GM23338 (cell line): ENCODE measurements around the gene GNAO1. TPM values are rescaled to one million over a fixed set of nuclear protein-coding genes. Genes with fewer than 3 reads are reported as not detected.

ENCODE experiments used
- ATAC-seq: fragments of 200-7000 bp; cut with Tn5 transposase; 3 replicates; pipeline ENCODE4 v1.9.1; 2020
- DNase-seq: peaks from one replicate; pipeline ENCODE4 v3.0.0-alpha.2; 2015; ENCODE audit warnings: low spot score
- H2AFZ ChIP-seq: fragments of 200-600 bp; sonication (generic); 2 replicates; pipeline ENCODE4 v1.8.0; 2016; ENCODE audit warnings: antibody characterized with exemption, mild to moderate bottlenecking, moderate library complexity
- H3F3A ChIP-seq: fragments of 200-600 bp; sonication (generic); replicated peaks from 2 replicates; pipeline ENCODE4 v1.8.0; 2017; ENCODE audit warnings: antibody characterized with exemption, mixed run types, low read depth
- H3K27ac ChIP-seq: fragments of 200-600 bp; sonication (generic); 2 replicates; pipeline ENCODE4 v1.6.1; 2016; ENCODE audit warnings: low read depth
- H3K27me3 ChIP-seq: fragments of 200-600 bp; sonication (generic); 2 replicates; pipeline ENCODE4 v1.8.0; 2016; ENCODE audit warnings: mild to moderate bottlenecking, mixed run types, moderate library complexity; ENCODE audit not compliant: insufficient read depth
- H3K36me3 ChIP-seq: fragments of 200-600 bp; sonication (generic); 2 replicates; pipeline ENCODE4 v1.8.0; 2016; ENCODE audit warnings: mild to moderate bottlenecking; ENCODE audit not compliant: insufficient read depth
- H3K4me1 ChIP-seq: fragments of 200-600 bp; sonication (generic); 2 replicates; pipeline ENCODE4 v1.8.0; 2016; ENCODE audit warnings: mild to moderate bottlenecking, moderate library complexity; ENCODE audit not compliant: insufficient read depth
- H3K4me2 ChIP-seq: fragments of 200-600 bp; sonication (generic); 2 replicates; pipeline ENCODE4 v1.7.1; 2017; ENCODE audit warnings: mixed run types
- H3K4me3 ChIP-seq: fragments of 200-600 bp; sonication (generic); 2 replicates; pipeline ENCODE4 v1.6.1; 2016; ENCODE audit warnings: mixed run types
- H3K79me2 ChIP-seq: fragments of 200-600 bp; sonication (generic); replicated peaks from 2 replicates; pipeline ENCODE4 v1.8.0; 2017; ENCODE audit warnings: mild to moderate bottlenecking; ENCODE audit not compliant: insufficient read depth
- H3K9me2 ChIP-seq: fragments of 200-600 bp; sonication (generic); 2 replicates; pipeline ENCODE4 v1.8.0; 2017; ENCODE audit not compliant: insufficient read depth
- H4K20me1 ChIP-seq: fragments of 200-600 bp; sonication (generic); replicated peaks from 2 replicates; pipeline ENCODE4 v1.8.0; 2017; ENCODE audit warnings: mild to moderate bottlenecking; ENCODE audit not compliant: insufficient read depth
- H3K27ac Mint-ChIP-seq: 2 replicates; pipeline ENCODE4 v1.8.0; 2020; ENCODE audit warnings: inconsistent platforms, mild to moderate bottlenecking, moderate library complexity, mixed read lengths
- H3K27me3 Mint-ChIP-seq: 3 replicates; pipeline ENCODE4 v1.8.0; 2022; ENCODE audit warnings: low read depth, mild to moderate bottlenecking, moderate library complexity, mixed read lengths, inconsistent platforms; ENCODE audit not compliant: insufficient read depth, poor library complexity
- H3K36me3 Mint-ChIP-seq: 3 replicates; pipeline ENCODE4 v1.8.0; 2021; ENCODE audit warnings: low read depth, mild to moderate bottlenecking, inconsistent platforms, moderate library complexity, mixed read lengths
- H3K4me1 Mint-ChIP-seq: 3 replicates; pipeline ENCODE4 v1.8.0; 2020; ENCODE audit warnings: mild to moderate bottlenecking, inconsistent platforms, mixed read lengths
- H3K4me3 Mint-ChIP-seq: 3 replicates; pipeline ENCODE4 v1.8.0; 2021; ENCODE audit warnings: moderate library complexity, mild to moderate bottlenecking, inconsistent platforms, mixed read lengths
- H3K9me3 Mint-ChIP-seq: 3 replicates; pipeline ENCODE4 v1.8.0; 2020; ENCODE audit warnings: moderate library complexity, mild to moderate bottlenecking, inconsistent platforms, mixed read lengths
- CREB1 ChIP-seq: fragments of 250-450 bp; sonication (Bioruptor Pico); IDR thresholded peaks from 2 replicates; pipeline ENCODE4 v1.5.0; 2020; ENCODE audit warnings: low read depth, mild to moderate bottlenecking, moderate library complexity
- EZH2 ChIP-seq: fragments of 200-600 bp; sonication (generic); IDR thresholded peaks from one replicate; pipeline ENCODE4 v1.8.0; 2017; ENCODE audit warnings: antibody characterized with exemption, mild to moderate bottlenecking, low read depth; ENCODE audit not compliant: unreplicated experiment
- EZH2phosphoT487 ChIP-seq: fragments of 200-600 bp; sonication (generic); IDR thresholded peaks from one replicate; pipeline ENCODE4 v1.8.1; 2018; ENCODE audit warnings: antibody characterized with exemption; ENCODE audit not compliant: unreplicated experiment
- JUNB ChIP-seq: IDR thresholded peaks from one replicate; pipeline ENCODE4 v1.6.1; 2016; ENCODE audit warnings: antibody characterized with exemption; ENCODE audit not compliant: unreplicated experiment
- NANOG ChIP-seq: IDR thresholded peaks from 2 replicates; pipeline ENCODE4 v1.6.1; 2016; ENCODE audit warnings: antibody characterized with exemption, borderline replicate concordance
- POLR2AphosphoS5 ChIP-seq: IDR thresholded peaks from 2 replicates; pipeline ENCODE4 v1.6.1; 2016; ENCODE audit warnings: antibody characterized with exemption, low read depth
- REST ChIP-seq: IDR thresholded peaks from one replicate; pipeline ENCODE4 v1.6.1; 2018; ENCODE audit warnings: antibody characterized with exemption; ENCODE audit not compliant: unreplicated experiment
- STAT1 ChIP-seq: IDR thresholded peaks from one replicate; pipeline ENCODE4 v1.6.1; 2016; ENCODE audit warnings: antibody characterized with exemption; ENCODE audit not compliant: unreplicated experiment
- ZNF114 ChIP-seq: fragments of 250-450 bp; sonication (Bioruptor Pico); IDR thresholded peaks from 2 replicates; pipeline ENCODE4 v1.5.0; 2020; ENCODE audit warnings: mild to moderate bottlenecking, moderate library complexity
- ZNF331 ChIP-seq: fragments of 250-450 bp; sonication (Bioruptor Pico); IDR thresholded peaks from 2 replicates; pipeline ENCODE4 v1.5.0; 2020; ENCODE audit warnings: low read depth, mild to moderate bottlenecking, moderate library complexity
- polyA plus RNA-seq: library from polyadenylated mRNA; unstranded; fragments of >200 nt; fragmentation: Nextera tagmentation; extraction: Ambion mirVana; gene quantifications from 2 replicates; pipeline ENCODE4 v1.2.1, GENCODE V29; 2016
- total RNA-seq: library from RNA; depleted of rRNA; stranded (reverse); fragments of >200 nt; shearing (Covaris generic); gene quantifications from 2 replicates; pipeline ENCODE4 v1.2.3, GENCODE V29; 2014
- TF ChIP-seq, protein P1 (sequence below): IDR thresholded peaks from 2 replicates; pipeline ENCODE4 v1.6.1; 2016; ENCODE audit warnings: antibody characterized with exemption
- TF ChIP-seq, protein P2 (sequence below), 2 experiments: fragments of 200-600 bp in 1 of 2; sonication (generic) in 1 of 2; conservative IDR thresholded peaks; 2 replicates each; pipeline versions ENCODE4 v1.5.1 to v1.6.1; 2016 to 2017; ENCODE audit warnings: antibody characterized with exemption in 2 of 2, low read depth in 2 of 2, mild to moderate bottlenecking in 2 of 2, moderate library complexity in 1 of 2
- TF ChIP-seq, protein P3 (sequence below): fragments of 250-450 bp; sonication (Bioruptor Pico); IDR thresholded peaks from 2 replicates; pipeline ENCODE4 v1.5.0; 2020; ENCODE audit warnings: mild to moderate bottlenecking, moderate library complexity

The GNAO1 gene
- total and polyA plus RNA-seq, 2 experiments from 2014 or later: 6.5 to 24.8 TPM

DNA sequence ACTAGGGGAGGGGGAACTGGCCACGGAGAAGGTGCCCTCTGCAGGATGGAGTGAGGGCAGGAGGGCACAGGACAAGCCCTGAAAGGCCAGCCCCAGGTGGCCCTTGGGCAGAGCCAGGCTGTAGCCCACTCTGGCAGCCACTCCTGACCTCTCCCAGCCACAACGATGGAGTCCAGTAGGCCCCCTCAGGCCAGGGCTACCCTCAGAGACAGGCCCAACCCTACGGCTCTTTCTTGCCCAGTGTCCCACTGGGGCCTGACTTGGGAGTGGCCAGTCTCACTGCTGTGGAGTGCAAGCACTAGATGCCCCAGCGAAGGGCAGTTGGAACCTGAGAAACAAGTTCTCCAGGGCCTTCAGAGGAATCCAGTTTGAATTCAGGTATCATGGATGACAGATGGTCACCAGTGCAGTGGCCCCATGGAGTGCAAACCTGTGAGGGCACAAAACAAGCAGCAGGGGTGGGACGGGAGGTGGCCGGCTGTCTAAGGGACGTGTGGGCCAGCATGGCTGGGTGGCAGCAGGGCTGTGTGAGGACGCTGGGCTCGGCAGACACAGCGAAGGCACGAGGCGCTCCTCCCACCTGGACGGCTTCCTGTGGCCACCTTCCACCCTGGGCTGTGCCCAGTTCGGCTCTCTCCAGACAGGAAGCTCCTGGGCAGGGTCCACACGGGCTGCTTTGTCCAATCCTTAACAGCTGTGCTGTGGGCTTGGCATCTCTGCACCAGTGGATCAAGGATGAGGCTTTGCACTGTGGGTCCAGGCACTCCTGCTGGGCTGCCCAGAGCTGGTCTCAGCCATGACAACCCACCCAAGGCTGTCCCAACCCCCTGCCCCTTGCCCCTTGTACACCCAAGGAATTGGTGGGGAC lies 162.0 kb downstream of the GNAO1 start:
- peaks cover 2% of the 10 kb centered on the region for H3K27me3 Mint-ChIP-seq

More for the DNA sequence above, 162.0 kb downstream of the GNAO1 start:
- H3K27me3 ChIP-seq: no peaks in the 10 kb centered on the region
- H3K4me1 ChIP-seq: peaks cover 23% of the 10 kb centered on the region
- Mint-ChIP-seq H3K27ac (no peak overlapping the region), H3K4me1 (peaks cover 27% of the 10 kb centered on the region), H3K36me3 (no peaks in the 10 kb centered on the region; the same call in 2 of the 3 replicates), H3K9me3 (no peaks in the 10 kb centered on the region), H3K4me3 (no peak overlapping the region)
- no peaks in the 10 kb centered on the region for H4K20me1 ChIP-seq
- ATAC-seq (no peak), DNase-seq (no peak)
- H3K9me2 ChIP-seq: no peaks in the 10 kb centered on the region
- no peak overlapping the region for H3K4me3 ChIP-seq
- TF ChIP-seq JUNB (no peak), NANOG (no peak), STAT1 (no peak), POLR2AphosphoS5 (no peak), CREB1 (CRISPR knock-in tag) (no peak), ZNF331 (CRISPR knock-in tag) (no peak), EZH2phosphoT487 (no peak), ZNF114 (no peak), REST (no peak), EZH2 (no peak)
- TF ChIP-seq, protein P1, sequence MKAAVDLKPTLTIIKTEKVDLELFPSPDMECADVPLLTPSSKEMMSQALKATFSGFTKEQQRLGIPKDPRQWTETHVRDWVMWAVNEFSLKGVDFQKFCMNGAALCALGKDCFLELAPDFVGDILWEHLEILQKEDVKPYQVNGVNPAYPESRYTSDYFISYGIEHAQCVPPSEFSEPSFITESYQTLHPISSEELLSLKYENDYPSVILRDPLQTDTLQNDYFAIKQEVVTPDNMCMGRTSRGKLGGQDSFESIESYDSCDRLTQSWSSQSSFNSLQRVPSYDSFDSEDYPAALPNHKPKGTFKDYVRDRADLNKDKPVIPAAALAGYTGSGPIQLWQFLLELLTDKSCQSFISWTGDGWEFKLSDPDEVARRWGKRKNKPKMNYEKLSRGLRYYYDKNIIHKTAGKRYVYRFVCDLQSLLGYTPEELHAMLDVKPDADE: no peak
- TF ChIP-seq, protein P2, sequence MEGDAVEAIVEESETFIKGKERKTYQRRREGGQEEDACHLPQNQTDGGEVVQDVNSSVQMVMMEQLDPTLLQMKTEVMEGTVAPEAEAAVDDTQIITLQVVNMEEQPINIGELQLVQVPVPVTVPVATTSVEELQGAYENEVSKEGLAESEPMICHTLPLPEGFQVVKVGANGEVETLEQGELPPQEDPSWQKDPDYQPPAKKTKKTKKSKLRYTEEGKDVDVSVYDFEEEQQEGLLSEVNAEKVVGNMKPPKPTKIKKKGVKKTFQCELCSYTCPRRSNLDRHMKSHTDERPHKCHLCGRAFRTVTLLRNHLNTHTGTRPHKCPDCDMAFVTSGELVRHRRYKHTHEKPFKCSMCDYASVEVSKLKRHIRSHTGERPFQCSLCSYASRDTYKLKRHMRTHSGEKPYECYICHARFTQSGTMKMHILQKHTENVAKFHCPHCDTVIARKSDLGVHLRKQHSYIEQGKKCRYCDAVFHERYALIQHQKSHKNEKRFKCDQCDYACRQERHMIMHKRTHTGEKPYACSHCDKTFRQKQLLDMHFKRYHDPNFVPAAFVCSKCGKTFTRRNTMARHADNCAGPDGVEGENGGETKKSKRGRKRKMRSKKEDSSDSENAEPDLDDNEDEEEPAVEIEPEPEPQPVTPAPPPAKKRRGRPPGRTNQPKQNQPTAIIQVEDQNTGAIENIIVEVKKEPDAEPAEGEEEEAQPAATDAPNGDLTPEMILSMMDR (conservative IDR thresholded peaks at IDR 0.05; ENCODE audit: low read depth in 2 of 2): no peak
- TF ChIP-seq, protein P3, sequence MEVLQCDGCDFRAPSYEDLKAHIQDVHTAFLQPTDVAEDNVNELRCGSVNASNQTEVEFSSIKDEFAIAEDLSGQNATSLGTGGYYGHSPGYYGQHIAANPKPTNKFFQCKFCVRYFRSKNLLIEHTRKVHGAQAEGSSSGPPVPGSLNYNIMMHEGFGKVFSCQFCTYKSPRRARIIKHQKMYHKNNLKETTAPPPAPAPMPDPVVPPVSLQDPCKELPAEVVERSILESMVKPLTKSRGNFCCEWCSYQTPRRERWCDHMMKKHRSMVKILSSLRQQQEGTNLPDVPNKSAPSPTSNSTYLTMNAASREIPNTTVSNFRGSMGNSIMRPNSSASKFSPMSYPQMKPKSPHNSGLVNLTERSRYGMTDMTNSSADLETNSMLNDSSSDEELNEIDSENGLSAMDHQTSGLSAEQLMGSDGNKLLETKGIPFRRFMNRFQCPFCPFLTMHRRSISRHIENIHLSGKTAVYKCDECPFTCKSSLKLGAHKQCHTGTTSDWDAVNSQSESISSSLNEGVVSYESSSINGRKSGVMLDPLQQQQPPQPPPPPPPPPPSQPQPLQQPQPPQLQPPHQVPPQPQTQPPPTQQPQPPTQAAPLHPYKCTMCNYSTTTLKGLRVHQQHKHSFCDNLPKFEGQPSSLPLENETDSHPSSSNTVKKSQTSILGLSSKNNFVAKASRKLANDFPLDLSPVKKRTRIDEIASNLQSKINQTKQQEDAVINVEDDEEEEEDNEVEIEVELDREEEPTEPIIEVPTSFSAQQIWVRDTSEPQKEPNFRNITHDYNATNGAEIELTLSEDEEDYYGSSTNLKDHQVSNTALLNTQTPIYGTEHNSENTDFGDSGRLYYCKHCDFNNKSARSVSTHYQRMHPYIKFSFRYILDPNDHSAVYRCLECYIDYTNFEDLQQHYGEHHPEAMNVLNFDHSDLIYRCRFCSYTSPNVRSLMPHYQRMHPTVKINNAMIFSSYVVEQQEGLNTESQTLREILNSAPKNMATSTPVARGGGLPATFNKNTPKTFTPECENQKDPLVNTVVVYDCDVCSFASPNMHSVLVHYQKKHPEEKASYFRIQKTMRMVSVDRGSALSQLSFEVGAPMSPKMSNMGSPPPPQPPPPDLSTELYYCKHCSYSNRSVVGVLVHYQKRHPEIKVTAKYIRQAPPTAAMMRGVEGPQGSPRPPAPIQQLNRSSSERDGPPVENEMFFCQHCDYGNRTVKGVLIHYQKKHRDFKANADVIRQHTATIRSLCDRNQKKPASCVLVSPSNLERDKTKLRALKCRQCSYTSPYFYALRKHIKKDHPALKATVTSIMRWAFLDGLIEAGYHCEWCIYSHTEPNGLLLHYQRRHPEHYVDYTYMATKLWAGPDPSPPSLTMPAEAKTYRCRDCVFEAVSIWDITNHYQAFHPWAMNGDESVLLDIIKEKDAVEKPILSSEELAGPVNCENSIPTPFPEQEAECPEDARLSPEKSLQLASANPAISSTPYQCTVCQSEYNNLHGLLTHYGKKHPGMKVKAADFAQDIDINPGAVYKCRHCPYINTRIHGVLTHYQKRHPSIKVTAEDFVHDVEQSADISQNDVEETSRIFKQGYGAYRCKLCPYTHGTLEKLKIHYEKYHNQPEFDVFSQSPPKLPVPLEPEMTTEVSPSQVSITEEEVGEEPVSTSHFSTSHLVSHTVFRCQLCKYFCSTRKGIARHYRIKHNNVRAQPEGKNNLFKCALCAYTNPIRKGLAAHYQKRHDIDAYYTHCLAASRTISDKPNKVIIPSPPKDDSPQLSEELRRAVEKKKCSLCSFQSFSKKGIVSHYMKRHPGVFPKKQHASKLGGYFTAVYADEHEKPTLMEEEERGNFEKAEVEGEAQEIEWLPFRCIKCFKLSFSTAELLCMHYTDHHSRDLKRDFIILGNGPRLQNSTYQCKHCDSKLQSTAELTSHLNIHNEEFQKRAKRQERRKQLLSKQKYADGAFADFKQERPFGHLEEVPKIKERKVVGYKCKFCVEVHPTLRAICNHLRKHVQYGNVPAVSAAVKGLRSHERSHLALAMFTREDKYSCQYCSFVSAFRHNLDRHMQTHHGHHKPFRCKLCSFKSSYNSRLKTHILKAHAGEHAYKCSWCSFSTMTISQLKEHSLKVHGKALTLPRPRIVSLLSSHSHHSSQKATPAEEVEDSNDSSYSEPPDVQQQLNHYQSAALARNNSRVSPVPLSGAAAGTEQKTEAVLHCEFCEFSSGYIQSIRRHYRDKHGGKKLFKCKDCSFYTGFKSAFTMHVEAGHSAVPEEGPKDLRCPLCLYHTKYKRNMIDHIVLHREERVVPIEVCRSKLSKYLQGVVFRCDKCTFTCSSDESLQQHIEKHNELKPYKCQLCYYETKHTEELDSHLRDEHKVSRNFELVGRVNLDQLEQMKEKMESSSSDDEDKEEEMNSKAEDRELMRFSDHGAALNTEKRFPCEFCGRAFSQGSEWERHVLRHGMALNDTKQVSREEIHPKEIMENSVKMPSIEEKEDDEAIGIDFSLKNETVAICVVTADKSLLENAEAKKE (CRISPR knock-in tag): no peak
- H3K27ac ChIP-seq: no peak overlapping the region
- H2AFZ ChIP-seq: no peak overlapping the region
- no peak overlapping the region for H3K4me2 ChIP-seq
- no peaks in the 10 kb centered on the region for H3K36me3 ChIP-seq
- H3F3A ChIP-seq: no peaks in the 10 kb centered on the region; the same call in 1 of the 2 replicates
- H3K79me2 ChIP-seq: no peaks in the 10 kb centered on the region
